GM23248 (cell line): ENCODE data around the gene NPIPA7.
"Not testable (repeated sequence)": the region's sequence is repeated elsewhere in the genome, so short reads cannot be mapped to it uniquely, and the experiment has no call there.

Experiments used
- EZH2 ChIP-seq: fragments of 200-600 bp; sonication (generic); IDR thresholded peaks from 2 replicates; pipeline ENCODE4 v1.6.1; 2018; ENCODE audit warnings: antibody characterized with exemption, mild to moderate bottlenecking; ENCODE audit not compliant: insufficient read depth, poor library complexity, severe bottlenecking
- EZH2phosphoT487 ChIP-seq: fragments of 200-600 bp; sonication (generic); IDR thresholded peaks from 2 replicates; pipeline ENCODE4 v1.6.1; 2018; ENCODE audit warnings: antibody characterized with exemption, moderate library complexity, mild to moderate bottlenecking, low read depth; ENCODE audit not compliant: insufficient read depth

GRCh38 chr16:16371136-16371735, 7.7 kb upstream of the NPIPA7 start:
- not testable (repeated sequence) for TF ChIP-seq EZH2phosphoT487, EZH2
